Hematopoietic multipotent progenitor cell treated with erythropoietin and hydrocortisone succinate and interleukin-3 and kit ligand, for 6 days (in vitro differentiated cells): ENCODE measurements around the gene SLC35G3.
"Not testable (repeated sequence)": the region's sequence is repeated elsewhere in the genome, so short reads cannot be mapped to it uniquely, and the experiment has no call there.

Experiments used
- DNase-seq: peaks from one replicate; pipeline ENCODE4 v3.0.0-alpha.2; 2015

Gene SLC35G3

GRCh38 chr17:35194001-35194400 lies at the start of gene SLC35G3:
Gene SLC35G3 (minus strand): TSS chr17:35194393. CDS start chr17:35194307, 86 bp downstream.
- not testable (repeated sequence) for DNase-seq

GRCh38 chr17:35243561-35244340 lies 49.6 kb upstream of the SLC35G3 start:
- peak; percentile 46 for DNase-seq

DNA sequence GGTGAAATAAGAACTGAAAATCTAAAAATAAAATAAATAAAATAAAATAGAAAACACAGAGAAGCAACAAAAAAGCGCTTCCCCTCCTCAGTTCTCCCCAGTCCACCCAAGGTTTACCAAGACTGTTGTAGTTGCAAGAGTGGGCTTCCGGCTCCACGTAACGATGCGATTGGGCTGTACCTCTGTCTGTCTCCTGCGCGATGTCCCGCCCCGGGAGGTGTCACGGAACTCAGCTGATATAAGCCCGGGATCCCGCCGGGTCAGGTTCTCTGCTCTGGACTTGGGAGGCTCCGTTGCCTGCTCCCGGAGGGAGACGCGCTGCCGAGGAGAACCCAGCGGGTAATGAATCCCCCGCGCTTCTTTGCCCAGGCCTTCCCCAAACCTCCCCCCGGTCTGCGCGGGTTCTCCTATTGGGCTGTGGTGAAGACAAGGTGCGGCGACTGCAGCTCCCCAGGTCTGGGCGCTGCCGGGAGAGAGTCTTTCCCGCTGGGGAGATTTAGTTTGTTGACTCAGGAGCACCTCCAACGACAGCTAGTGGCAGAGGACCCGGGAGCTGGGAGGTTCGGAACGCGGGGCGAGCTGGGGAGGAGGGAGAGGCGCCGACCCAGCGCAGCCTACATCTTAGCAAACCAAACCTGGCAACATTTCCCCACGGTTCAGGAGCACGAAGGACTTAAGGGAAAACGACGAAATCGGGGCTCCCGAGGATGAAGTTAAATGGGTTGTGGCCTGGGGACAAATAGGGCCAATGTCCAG lies 48.8 kb upstream of the SLC35G3 start, which contains the start of gene SLFN5:
SLFN5 (plus strand) TSS at position 268 of the 756 bp plus-strand sequence. CDS start 15,619 bp downstream, outside the sequence.
- peak; percentile 90 for DNase-seq

- DNase-seq, result peak; percentile 73
These were observed 48.1 kb upstream of the SLC35G3 start for GRCh38 chr17:35242158-35242804.

GRCh38 chr17:35241520-35241919 lies 47.3 kb upstream of the SLC35G3 start:
- no peak for DNase-seq

DNA sequence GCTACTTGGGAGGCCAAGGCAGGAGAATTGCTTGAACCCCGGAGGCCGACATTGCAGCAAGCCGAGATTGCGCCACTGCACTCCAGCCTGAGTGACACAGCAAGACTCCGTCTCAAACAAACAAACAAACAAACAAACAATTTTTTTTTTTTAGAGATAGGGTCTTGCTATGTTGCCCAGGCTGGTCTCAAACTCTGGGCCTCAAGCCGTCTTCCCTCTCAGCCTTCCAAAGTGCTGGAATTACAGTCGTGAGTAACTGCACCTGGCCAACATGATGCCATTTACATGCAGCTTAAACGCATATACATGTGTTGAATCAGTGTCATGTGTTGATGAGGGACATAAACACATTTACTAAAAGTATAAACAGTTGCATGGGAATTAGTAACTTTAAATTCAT lies 46.7 kb upstream of the SLC35G3 start:
- no peak for DNase-seq

GRCh38 chr17:35239823-35240222 lies 45.6 kb upstream of the SLC35G3 start:
- no peak for DNase-seq

DNA sequence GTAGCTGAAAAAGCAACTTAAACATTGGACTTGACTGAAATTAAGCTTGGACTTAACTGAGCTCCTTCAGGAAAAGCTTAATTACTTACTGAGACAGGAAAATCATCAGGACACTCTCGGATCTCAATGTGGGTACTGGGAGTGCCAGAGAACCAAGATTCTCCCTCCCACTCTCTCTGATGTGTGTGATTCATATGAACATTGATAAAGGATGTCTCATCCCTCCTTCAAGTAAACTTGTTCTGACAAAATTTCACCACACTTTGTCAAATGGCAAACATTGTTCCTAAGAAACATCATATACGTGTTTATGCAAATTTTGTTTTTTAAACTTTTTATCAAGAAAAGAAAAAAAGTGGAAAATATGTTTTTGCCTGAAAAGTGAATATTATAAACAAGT lies 44.6 kb upstream of the SLC35G3 start:
- DNase-seq, result no peak

DNA sequence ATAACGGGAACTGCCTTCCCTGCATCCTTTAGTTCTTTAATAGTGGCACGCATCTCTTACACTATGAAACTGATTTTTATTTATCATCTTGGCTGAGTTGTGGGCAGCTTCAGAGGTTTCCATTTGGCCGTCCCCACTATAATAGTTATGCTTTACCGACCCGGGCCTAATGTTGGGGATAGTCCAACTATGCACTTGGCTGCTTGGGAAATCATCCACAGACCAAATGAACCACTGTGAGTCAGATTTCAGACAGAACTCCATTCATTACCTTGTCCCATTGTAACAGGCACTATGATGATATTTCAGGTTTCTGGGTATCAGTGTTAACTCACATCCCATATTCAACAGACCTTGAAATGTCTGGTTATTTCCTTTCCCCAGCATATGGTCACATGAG lies 42.6 kb upstream of the SLC35G3 start:
- no peak for DNase-seq

- no peak for DNase-seq
These were observed 41.7 kb upstream of the SLC35G3 start for GRCh38 chr17:35235917-35236316.

DNA sequence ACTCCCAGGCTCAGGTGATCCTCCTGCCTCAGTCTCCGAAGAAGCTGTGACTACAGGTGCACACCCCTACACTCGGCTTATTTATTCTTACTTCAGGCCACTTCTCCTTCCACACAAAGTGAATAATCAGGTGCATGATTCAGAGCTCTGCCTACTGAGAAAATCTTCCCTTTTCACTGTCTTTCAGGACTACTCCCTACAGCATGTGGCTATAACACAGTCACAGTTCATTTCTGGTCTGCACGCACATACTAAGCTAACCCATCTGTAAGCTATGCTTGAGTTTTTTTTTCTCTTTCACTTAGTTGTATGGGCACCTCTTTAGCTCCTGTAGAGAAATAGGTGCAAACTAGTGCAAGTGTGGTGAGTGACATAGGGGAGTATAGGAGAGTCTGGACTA lies 41.1 kb upstream of the SLC35G3 start:
- no peak for DNase-seq

DNA sequence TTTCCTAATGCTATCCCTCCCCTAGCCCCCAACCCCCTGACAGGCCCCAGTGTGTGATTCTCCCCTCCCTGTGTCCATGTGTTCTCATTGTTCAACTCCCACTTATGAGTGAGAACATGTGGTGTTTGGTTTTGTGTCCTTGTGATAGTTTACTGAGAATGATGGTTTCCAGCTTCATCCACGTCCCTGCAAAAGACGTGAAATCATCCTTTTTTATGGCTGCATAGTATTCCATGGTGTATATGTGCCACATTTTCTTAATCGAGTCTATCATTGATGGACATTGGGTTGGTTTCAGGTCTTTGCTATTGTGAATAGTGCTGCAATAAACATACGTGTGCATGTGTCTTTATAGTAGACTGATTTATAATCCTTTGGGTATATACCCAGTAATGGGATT lies 40.1 kb upstream of the SLC35G3 start:
- DNase-seq, result not testable (repeated sequence)

GRCh38 chr17:35229638-35230037 lies 35.4 kb upstream of the SLC35G3 start:
- no peak for DNase-seq

DNA sequence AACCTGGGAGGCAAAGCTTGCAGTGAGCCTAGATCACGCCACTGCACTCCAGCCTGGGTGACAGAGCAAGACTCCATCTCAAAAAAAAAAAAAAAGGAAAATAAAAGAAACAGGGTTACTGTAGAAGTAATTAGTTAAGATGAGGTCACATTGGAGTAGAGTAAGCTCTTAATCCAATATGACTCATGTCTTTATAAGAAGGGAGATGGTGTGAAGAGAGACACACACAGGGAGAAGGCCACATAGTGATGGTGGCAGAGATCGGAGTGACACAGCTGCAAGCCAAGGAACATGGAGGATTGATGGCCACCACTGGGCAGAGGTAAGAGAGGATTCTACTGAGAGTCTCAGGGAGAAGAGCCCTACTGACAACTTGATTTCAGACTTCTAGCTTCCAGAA lies 33.4 kb upstream of the SLC35G3 start:
- DNase-seq, result no peak

DNA sequence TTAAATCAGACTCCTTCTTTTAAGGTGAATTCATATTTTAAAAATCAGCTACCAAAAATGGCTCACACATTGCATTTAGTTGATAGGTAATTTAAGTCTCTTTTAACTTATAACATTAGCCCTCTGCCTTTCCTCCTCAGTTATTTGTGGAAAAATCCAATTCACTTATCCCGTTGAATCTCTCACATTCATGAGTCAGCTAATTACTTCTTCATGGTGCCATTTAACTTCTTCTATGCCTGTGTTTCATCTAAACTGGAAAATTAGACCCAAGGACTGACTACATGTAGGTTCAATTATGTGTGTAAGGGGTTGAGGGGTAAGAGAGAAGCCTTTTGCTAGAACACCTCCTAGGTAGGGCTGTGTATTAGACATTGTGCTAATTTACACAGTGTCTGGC lies 30.2 kb upstream of the SLC35G3 start:
- DNase-seq, result no peak

- DNase-seq, result no peak
These were observed 28.3 kb upstream of the SLC35G3 start for GRCh38 chr17:35222452-35222851.

GRCh38 chr17:35218915-35219314 lies 24.7 kb upstream of the SLC35G3 start:
- no peak for DNase-seq

DNA sequence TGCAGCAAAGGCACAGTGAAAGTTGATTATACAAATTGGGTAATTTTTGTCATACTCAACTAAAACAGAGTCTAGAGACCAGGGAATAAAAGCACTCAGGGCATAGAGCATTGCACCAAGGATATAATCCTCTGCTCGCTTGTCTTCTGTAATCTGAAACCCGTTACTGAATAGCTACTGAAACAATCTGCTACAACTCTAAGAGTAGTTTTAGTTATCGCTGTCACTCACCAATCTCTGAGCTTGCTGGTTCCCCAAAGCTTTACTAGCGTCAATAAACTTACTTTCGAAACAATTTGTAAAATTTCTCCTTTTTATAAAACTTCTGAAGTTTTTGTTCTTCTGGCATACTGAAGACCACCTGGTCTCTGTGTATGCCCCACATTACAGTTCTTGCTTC lies 22.9 kb upstream of the SLC35G3 start:
- no peak for DNase-seq

- DNase-seq, result peak; percentile 21
These were observed 20.6 kb upstream of the SLC35G3 start for GRCh38 chr17:35214631-35215273.

GRCh38 chr17:35214192-35214591 lies 20.0 kb upstream of the SLC35G3 start:
- DNase-seq, result peak; percentile 69

GRCh38 chr17:35213412-35213940 lies 19.3 kb upstream of the SLC35G3 start:
- no peak for DNase-seq

GRCh38 chr17:35212668-35213067 lies 18.5 kb upstream of the SLC35G3 start:
- DNase-seq, result no peak

DNA sequence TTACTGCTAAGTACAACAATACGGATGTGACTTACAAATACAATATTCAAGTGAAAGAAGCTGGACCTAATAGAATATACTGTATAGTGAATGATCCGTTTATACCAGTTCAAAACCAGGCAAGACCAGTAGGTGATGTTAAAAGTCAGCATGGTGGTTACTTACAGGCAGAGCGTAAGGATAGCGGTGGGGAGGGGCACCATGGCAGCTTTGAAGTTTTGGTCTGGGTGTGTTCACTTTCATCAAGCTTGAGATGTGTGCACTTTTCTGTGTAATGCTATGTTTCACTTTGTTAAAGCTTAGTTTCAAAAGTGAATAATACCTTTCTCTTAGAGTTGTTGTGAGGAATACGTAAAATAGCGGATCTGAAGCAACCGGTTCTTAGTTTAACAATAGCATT lies 16.5 kb upstream of the SLC35G3 start:
- no peak for DNase-seq
